Esophagus squamous epithelium (tissue), 4 donors: ENCODE data around the gene GPR31.

Experiments used
- CTCF ChIP-seq, 6 experiments: fragments of 450-650 bp in 4 of 6; fragments of 200-600 bp in 2 of 6; sonication (generic) in 2 of 6; IDR thresholded peaks; one replicate each; pipeline ENCODE4 v1.5.1; 2016 to 2019; ENCODE audit warnings: antibody characterized with exemption in 6 of 6, mild to moderate bottlenecking in 4 of 6, moderate library complexity in 4 of 6
- POLR2A ChIP-seq, 4 donors: fragments of 450-650 bp; IDR thresholded peaks; one replicate each; pipeline ENCODE4 v1.6.1; 2017; ENCODE audit warnings: antibody characterized with exemption in 4 of 4, mild to moderate bottlenecking in 4 of 4, moderate library complexity in 3 of 4

DNA sequence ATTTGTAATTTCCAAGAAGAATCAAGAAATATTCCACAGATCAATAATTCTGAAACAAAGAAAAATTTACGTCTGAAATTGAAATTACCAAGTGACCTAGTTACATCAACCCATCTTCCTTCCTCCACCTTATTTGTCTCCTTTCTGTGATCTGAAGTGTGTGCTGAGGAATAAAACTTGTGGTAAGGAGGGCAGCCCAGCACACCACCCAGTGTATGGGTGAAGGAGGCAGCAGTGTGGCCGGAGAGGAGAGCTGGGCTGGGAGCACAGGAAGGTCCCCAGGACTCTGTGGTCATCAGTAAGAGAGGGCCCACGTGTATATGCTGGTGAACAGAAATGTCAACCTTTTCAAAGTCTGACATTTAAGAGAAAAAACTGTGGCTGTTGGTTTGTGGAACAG, 46.2 kb downstream of the GPR31 start:
- no peak for TF ChIP-seq CTCF (IDR thresholded peaks at IDR 0.05)
- peak in 1 of 4 donors; percentile 50 for TF ChIP-seq POLR2A (IDR thresholded peaks at IDR 0.05)
